ENCODE data around the gene PDE7B. TPM values are rescaled to one million over a fixed set of nuclear protein-coding genes. Genes with fewer than 3 reads are reported as not detected.

PDE7B gene
- total RNA-seq, 4 donors from 2014 or later: 3.4 to 15.4 (median 9.3) TPM

- no peaks in the 10 kb centered on the region for H3K9me3 ChIP-seq
- H3K4me3 ChIP-seq: no peak overlapping the region
- no peak for DNase-seq (ENCODE audit: extremely low spot score)
- peaks cover 7 to 23% (median 18%) of the 10 kb centered on the region in 4 donors for H3K4me1 ChIP-seq
- no peaks in the 10 kb centered on the region for H3K36me3 ChIP-seq
- TF ChIP-seq POLR2AphosphoS5 (IDR thresholded peaks at IDR 0.05) (no peak), EP300 (IDR thresholded peaks at IDR 0.05) (no peak), CTCF (IDR thresholded peaks at IDR 0.05) (no peak), POLR2A (IDR thresholded peaks at IDR 0.05; ENCODE audit: low read depth) (no peak)
- H3K27ac ChIP-seq (replicated peaks in 1 of 4): no peak overlapping the region
- WGBS: 86% methylated on average over 3 of the region's 3 CpGs
- intact Hi-C loops (cut with DNase I): no loop called here
- H3K27me3 ChIP-seq: no peaks in the 10 kb centered on the region
Observed at GRCh38 chr6:135906542-135906941, 55.0 kb downstream of the PDE7B start.

- peaks cover 7 to 18% (median 14%) of the 10 kb centered on the region in 4 donors for H3K4me1 ChIP-seq
- H3K36me3 ChIP-seq: no peaks in the 10 kb centered on the region
- intact Hi-C loops (cut with DNase I): no loop called here
- no peak overlapping the region for H3K27ac ChIP-seq (replicated peaks in 1 of 4)
- no peak overlapping the region for H3K4me3 ChIP-seq
- no peak for DNase-seq (ENCODE audit: extremely low spot score)
- no peaks in the 10 kb centered on the region for H3K9me3 ChIP-seq
- H3K27me3 ChIP-seq: no peaks in the 10 kb centered on the region
- WGBS: 78% methylated on average over 2 of the region's 2 CpGs
- no peak for TF ChIP-seq CTCF (IDR thresholded peaks at IDR 0.05)
- TF ChIP-seq EP300 (IDR thresholded peaks at IDR 0.05): no peak
- TF ChIP-seq POLR2A (IDR thresholded peaks at IDR 0.05; ENCODE audit: low read depth): no peak
- no peak for TF ChIP-seq POLR2AphosphoS5 (IDR thresholded peaks at IDR 0.05)
Observed at GRCh38 chr6:135906972-135907465, 55.5 kb downstream of the PDE7B start.

GRCh38 chr6:135909737-135910387, 58.4 kb downstream of the PDE7B start:
- peak; percentile 11 to 39 (median 11) for TF ChIP-seq CTCF (IDR thresholded peaks at IDR 0.05)
- TF ChIP-seq POLR2A (IDR thresholded peaks at IDR 0.05; ENCODE audit: low read depth): no peak
- TF ChIP-seq EP300 (IDR thresholded peaks at IDR 0.05): no peak
- TF ChIP-seq POLR2AphosphoS5 (IDR thresholded peaks at IDR 0.05): no peak
- intact Hi-C loops (cut with DNase I): loop anchor here (10.0 kb wide), 1 partner anchor 375 kb away; no protein-coding TSS in a partner anchor
- 71% methylated on average over 8 of the region's 9 CpGs for WGBS
- Histone ChIP-seq H3K36me3 (no peaks in the 10 kb centered on the region), H3K9me3 (no peaks in the 10 kb centered on the region), H3K4me1 (no peaks in the 10 kb centered on the region), H3K27me3 (no peaks in the 10 kb centered on the region), H3K4me3 (no peak overlapping the region), H3K27ac (replicated peaks in 1 of 4) (no peak overlapping the region)
- DNase-seq (ENCODE audit: extremely low spot score): no peak

- Histone ChIP-seq H3K27ac (replicated peaks in 1 of 4) (no peak overlapping the region), H3K9me3 (no peaks in the 10 kb centered on the region), H3K4me3 (no peak overlapping the region), H3K36me3 (no peaks in the 10 kb centered on the region), H3K4me1 (no peaks in the 10 kb centered on the region), H3K27me3 (no peaks in the 10 kb centered on the region)
- TF ChIP-seq POLR2A (IDR thresholded peaks at IDR 0.05; ENCODE audit: low read depth): no peak
- no peak for TF ChIP-seq EP300 (IDR thresholded peaks at IDR 0.05)
- TF ChIP-seq POLR2AphosphoS5 (IDR thresholded peaks at IDR 0.05): no peak
- TF ChIP-seq CTCF (IDR thresholded peaks at IDR 0.05): no peak
- intact Hi-C loops (cut with DNase I): loop anchor here (10.0 kb wide), 1 partner anchor 376 kb away; no protein-coding TSS in a partner anchor
- DNase-seq (ENCODE audit: extremely low spot score): no peak
- 84% methylated on average over 2 of the region's 2 CpGs for WGBS
Observed at GRCh38 chr6:135910790-135911618, 59.5 kb downstream of the PDE7B start.
